Measurements from ENCODE around the gene TBC1D25. TPM values are rescaled to one million over a fixed set of nuclear protein-coding genes. Genes with fewer than 3 reads are reported as not detected.
A peak's percentile ranks its signal among the peaks of the same experiment; 100 is the strongest.

TBC1D25 gene
- total RNA-seq, 4 donors from 2014 or later = 10.3 to 22.4 (median 16.4) TPM

DNA sequence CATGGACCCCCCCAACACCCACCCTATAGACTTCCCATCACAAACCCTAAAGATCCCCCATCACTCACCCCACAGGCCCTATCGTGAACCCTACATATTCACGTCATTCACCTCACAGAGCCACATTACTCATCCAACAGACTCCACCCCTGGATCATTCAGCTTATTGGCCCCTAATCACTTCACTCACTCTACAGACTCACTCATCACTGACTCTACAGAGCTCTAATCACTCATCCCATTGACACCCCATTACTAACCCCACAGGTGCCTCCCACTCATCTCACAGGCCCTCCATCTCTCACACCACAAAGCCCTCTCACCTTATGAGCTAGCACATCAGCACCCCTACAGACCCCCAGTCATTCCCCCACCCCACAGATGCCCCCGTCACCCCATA, 6.3 kb upstream of the TBC1D25 start:
- Histone ChIP-seq H3K27ac (replicated peaks in 1 of 4) (no peak overlapping the region), H3K4me3 (no peak overlapping the region), H3K4me1 (no peaks in the 10 kb centered on the region), H3K36me3 (peaks cover 0 to 7% (median 6%) of the 10 kb centered on the region in 4 donors), H3K9me3 (no peaks in the 10 kb centered on the region), H3K27me3 (no peaks in the 10 kb centered on the region)
- TF ChIP-seq EP300 (IDR thresholded peaks at IDR 0.05) (no peak), POLR2A (IDR thresholded peaks at IDR 0.05; ENCODE audit: low read depth) (no peak), POLR2AphosphoS5 (IDR thresholded peaks at IDR 0.05) (no peak)
- TF ChIP-seq, protein P1, sequence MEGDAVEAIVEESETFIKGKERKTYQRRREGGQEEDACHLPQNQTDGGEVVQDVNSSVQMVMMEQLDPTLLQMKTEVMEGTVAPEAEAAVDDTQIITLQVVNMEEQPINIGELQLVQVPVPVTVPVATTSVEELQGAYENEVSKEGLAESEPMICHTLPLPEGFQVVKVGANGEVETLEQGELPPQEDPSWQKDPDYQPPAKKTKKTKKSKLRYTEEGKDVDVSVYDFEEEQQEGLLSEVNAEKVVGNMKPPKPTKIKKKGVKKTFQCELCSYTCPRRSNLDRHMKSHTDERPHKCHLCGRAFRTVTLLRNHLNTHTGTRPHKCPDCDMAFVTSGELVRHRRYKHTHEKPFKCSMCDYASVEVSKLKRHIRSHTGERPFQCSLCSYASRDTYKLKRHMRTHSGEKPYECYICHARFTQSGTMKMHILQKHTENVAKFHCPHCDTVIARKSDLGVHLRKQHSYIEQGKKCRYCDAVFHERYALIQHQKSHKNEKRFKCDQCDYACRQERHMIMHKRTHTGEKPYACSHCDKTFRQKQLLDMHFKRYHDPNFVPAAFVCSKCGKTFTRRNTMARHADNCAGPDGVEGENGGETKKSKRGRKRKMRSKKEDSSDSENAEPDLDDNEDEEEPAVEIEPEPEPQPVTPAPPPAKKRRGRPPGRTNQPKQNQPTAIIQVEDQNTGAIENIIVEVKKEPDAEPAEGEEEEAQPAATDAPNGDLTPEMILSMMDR (IDR thresholded peaks at IDR 0.05) = no peak
- no peak for DNase-seq (ENCODE audit: extremely low spot score)
- WGBS = 90% methylated on average over 3 of the region's 3 CpGs
- intact Hi-C loops (cut with DNase I) = no loop called here

GRCh38 chrX:48538641-48539344, 721 bp upstream of the TBC1D25 start:
- H3K4me1 ChIP-seq = peaks cover 4 to 13% (median 11%) of the 10 kb centered on the region in 4 donors
- peak overlapping the region; percentile 88 to 92 (median 88) for H3K27ac ChIP-seq (replicated peaks in 1 of 4)
- 84% methylated on average over 22 of the region's 23 CpGs for WGBS
- H3K4me3 ChIP-seq = peak overlapping the region; percentile 64 to 82 (median 70)
- H3K36me3 ChIP-seq = peaks cover 0 to 10% (median 4%) of the 10 kb centered on the region in 4 donors
- no peak for DNase-seq (ENCODE audit: extremely low spot score)
- TF ChIP-seq, protein P1 (IDR thresholded peaks at IDR 0.05) = no peak
- no peak for TF ChIP-seq EP300 (IDR thresholded peaks at IDR 0.05)
- TF ChIP-seq POLR2A (IDR thresholded peaks at IDR 0.05; ENCODE audit: low read depth) = no peak
- no peak for TF ChIP-seq POLR2AphosphoS5 (IDR thresholded peaks at IDR 0.05)
- H3K9me3 ChIP-seq = no peaks in the 10 kb centered on the region
- intact Hi-C loops (cut with DNase I) = no loop called here
- H3K27me3 ChIP-seq = no peaks in the 10 kb centered on the region

GRCh38 chrX:48540028-48540375, 488 bp downstream of the TBC1D25 start:
- peaks cover 1 to 15% (median 10%) of the 10 kb centered on the region in 4 donors for H3K36me3 ChIP-seq
- TF ChIP-seq EP300 (IDR thresholded peaks at IDR 0.05) (no peak), POLR2AphosphoS5 (IDR thresholded peaks at IDR 0.05) (no peak)
- TF ChIP-seq, protein P1 (IDR thresholded peaks at IDR 0.05) = peak in 1 of 3 experiments; percentile 3
- H3K9me3 ChIP-seq = no peaks in the 10 kb centered on the region
- WGBS = 55% methylated on average over 12 of the region's 12 CpGs
- H3K4me1 ChIP-seq = peaks cover 4 to 13% (median 11%) of the 10 kb centered on the region in 4 donors
- H3K27ac ChIP-seq (replicated peaks in 1 of 4) = peak overlapping the region; percentile 88 to 92 (median 88)
- no peak for DNase-seq (ENCODE audit: extremely low spot score)
- H3K27me3 ChIP-seq = no peaks in the 10 kb centered on the region
- intact Hi-C loops (cut with DNase I) = loop anchor here (2.0 kb wide), 1 partner anchor 33 kb away; no protein-coding TSS in a partner anchor
- H3K4me3 ChIP-seq = peak overlapping the region; percentile 64 to 82 (median 70)

GRCh38 chrX:48540480-48540879, 966 bp downstream of the TBC1D25 start:
- no peak for TF ChIP-seq EP300 (IDR thresholded peaks at IDR 0.05)
- TF ChIP-seq POLR2AphosphoS5 (IDR thresholded peaks at IDR 0.05) = no peak
- TF ChIP-seq, protein P1 (IDR thresholded peaks at IDR 0.05) = no peak
- TF ChIP-seq POLR2A (IDR thresholded peaks at IDR 0.05; ENCODE audit: low read depth) = no peak
- peak overlapping the region; percentile 64 to 82 (median 70) for H3K4me3 ChIP-seq
- 81% methylated on average over 7 of the region's 7 CpGs for WGBS
- H3K4me1 ChIP-seq = peaks cover 4 to 13% (median 11%) of the 10 kb centered on the region in 4 donors
- no peaks in the 10 kb centered on the region for H3K27me3 ChIP-seq
- H3K9me3 ChIP-seq = no peaks in the 10 kb centered on the region
- no peak for DNase-seq (ENCODE audit: extremely low spot score)
- intact Hi-C loops (cut with DNase I) = loop anchor here (2.0 kb wide), 1 partner anchor 32 kb away; no protein-coding TSS in a partner anchor
- peak overlapping the region; percentile 88 to 92 (median 88) for H3K27ac ChIP-seq (replicated peaks in 1 of 4)
- peaks cover 6 to 20% (median 13%) of the 10 kb centered on the region in 4 donors for H3K36me3 ChIP-seq
